ENCODE data around the gene UGT2B17. TPM values are rescaled to one million over a fixed set of nuclear protein-coding genes. Genes with fewer than 3 reads are reported as not detected.
A peak's percentile ranks its signal among the peaks of the same experiment; 100 is the strongest.
"Not testable (repeated sequence)": the region's sequence is repeated elsewhere in the genome, so short reads cannot be mapped to it uniquely, and the experiment has no call there.

UGT2B17 gene
- total RNA-seq, 1 donor from 2014 or later: not detected

DNA sequence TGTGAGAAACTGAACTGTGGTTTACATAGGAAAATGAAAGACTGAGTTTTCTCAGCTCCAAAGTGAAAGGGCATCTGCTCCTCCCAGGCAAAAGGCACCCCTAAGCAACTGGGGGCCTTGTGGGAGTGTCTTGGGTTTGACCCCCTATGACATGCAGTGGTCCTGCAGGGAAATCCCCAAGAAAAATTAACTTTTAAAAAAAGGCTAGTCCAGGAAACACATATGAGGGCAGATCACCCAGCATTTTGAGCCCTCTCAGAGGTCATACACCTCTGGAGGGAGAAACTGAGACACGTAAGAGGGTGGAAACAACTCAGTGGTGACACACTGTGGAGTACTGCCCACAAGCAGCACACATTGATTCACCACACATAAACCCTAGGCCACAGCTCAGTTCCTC is 22.3 kb downstream of the UGT2B17 start:
- H3K27me3 Mint-ChIP-seq (ENCODE audit: low read depth); H3K36me3 Mint-ChIP-seq (ENCODE audit: low read depth); H3K27ac Mint-ChIP-seq; H3K4me3 Mint-ChIP-seq (ENCODE audit: low read depth); H3K9me3 Mint-ChIP-seq; intact Hi-C loops (cut with micrococcal nuclease); H3K4me1 Mint-ChIP-seq (ENCODE audit: low read depth); DNase-seq (ENCODE audit: low spot score): not testable (repeated sequence)

DNA sequence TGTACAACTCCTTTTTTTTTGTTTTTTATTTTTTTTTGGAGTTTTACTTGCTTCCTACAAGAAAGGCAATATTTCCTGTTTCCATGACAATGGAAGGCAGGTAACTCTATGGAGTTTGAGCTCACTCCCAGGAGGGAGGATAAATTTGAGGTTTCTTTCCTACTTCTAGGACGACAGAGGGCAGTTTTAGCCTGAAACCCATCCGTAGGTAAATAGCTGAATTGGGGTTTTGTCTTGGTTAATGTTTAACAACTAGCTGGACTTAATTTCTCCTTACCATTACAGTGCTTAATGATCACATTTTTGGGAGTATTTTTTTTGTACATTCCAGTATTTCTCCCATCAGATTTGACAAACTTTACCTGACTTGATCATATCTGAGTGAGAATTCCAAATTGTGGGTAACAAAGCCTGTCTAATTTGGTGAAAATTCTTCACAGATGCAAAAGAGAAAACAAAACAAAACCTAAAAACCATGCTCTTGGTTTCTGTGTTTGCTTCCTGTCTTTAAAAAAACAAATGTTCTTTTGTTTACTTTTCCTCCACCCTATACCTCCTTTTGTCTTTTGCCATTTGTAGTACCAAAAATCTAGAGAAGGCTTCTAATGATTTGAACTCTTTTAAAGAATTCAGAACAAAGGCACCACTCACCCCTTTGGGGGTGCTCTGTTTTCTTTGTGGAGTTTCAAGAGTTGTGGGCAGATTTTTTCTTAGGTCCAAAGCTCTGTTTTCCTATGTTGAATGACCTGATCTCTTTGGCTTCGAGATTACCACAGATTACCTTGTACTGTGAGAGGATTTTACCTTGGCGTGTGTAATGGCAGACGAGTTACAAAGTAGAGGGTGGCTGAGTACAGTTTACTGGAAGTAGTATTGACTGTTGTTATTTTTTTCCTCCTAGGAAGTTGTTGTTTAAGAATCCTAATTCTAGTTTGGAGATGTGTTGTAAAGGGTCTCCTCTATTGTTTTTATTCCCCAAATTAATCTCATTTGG is 23.0 kb downstream of the UGT2B17 start:
- intact Hi-C loops (cut with micrococcal nuclease); H3K9me3 Mint-ChIP-seq; DNase-seq (ENCODE audit: low spot score); H3K36me3 Mint-ChIP-seq (ENCODE audit: low read depth); H3K27me3 Mint-ChIP-seq (ENCODE audit: low read depth); H3K4me1 Mint-ChIP-seq (ENCODE audit: low read depth); H3K4me3 Mint-ChIP-seq (ENCODE audit: low read depth); H3K27ac Mint-ChIP-seq: not testable (repeated sequence)

DNA sequence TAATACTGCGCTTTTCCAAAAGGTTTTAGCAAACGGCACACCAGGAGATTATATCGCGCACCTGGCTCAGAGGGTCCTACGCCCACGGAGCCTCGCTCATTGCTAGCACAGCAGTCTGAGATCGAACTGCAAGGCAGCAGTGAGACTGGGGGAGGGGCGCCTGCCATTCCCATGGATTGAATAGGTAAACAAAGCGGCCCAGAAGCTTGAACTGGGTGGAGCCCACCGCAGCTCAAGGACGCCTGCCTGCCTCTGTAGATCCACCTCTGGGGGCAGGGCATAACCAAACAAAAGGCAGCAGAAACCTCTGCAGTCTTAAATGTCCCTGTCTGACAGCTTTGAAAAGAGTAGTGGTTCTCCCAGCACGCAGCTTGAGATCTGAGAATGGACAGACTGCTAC is 33.4 kb downstream of the UGT2B17 start:
- H3K9me3 Mint-ChIP-seq; H3K4me1 Mint-ChIP-seq (ENCODE audit: low read depth); H3K27me3 Mint-ChIP-seq (ENCODE audit: low read depth); H3K4me3 Mint-ChIP-seq (ENCODE audit: low read depth); intact Hi-C loops (cut with micrococcal nuclease); DNase-seq (ENCODE audit: low spot score); H3K36me3 Mint-ChIP-seq (ENCODE audit: low read depth); H3K27ac Mint-ChIP-seq: not testable (repeated sequence)

DNA sequence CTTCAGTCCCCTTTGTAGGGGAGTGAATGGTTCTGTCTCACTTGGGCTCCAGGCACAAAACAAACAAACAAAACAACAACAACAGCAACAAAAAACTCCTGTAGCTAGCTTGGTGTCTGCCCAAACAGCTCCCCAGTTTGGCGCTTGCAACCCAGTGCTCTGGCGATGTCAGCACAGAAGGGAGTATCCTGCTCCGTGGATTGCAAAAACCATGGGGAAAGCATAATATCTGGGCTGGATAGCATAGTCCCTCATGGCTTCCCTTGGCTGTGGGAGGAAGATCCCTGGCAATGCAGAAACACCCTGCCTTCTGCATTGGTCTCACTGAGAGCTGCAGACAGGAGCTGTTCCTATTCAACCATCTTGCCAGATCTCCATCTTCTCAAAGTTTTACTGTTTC is 39.7 kb downstream of the UGT2B17 start:
- Mint-ChIP-seq H3K9me3 (peaks cover 6% of the 10 kb centered on the region), H3K36me3 (ENCODE audit: low read depth) (no peaks in the 10 kb centered on the region), H3K4me1 (ENCODE audit: low read depth) (no peaks in the 10 kb centered on the region), H3K27ac (no peak overlapping the region), H3K27me3 (ENCODE audit: low read depth) (no peaks in the 10 kb centered on the region), H3K4me3 (ENCODE audit: low read depth) (no peak overlapping the region)
- no peak for DNase-seq (ENCODE audit: low spot score)
- intact Hi-C loops (cut with micrococcal nuclease): no loop called here

DNA sequence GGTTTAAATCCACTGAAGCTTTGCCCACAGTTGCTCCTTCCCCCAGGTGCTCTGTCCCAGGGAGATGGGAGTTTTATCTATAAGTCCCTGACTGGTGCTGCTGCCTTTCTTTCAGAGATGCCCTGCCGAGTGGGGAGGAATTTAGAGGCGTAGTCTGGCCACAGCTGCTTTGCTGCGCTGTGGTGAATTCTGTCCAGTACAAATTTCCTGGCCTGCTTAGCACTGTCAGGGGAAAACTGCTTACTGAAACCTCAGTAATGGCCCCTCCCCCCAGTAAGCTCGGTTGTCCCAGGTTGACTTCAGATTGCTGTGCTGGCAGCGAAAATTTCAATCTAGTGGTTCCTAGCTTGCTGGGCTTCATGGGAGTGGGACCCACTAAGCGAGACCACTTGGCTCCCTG is 40.1 kb downstream of the UGT2B17 start:
- Mint-ChIP-seq H3K36me3 (ENCODE audit: low read depth) (no peaks in the 10 kb centered on the region), H3K27ac (no peak overlapping the region), H3K4me3 (ENCODE audit: low read depth) (no peak overlapping the region), H3K9me3 (peaks cover 10% of the 10 kb centered on the region), H3K4me1 (ENCODE audit: low read depth) (no peaks in the 10 kb centered on the region), H3K27me3 (ENCODE audit: low read depth) (no peaks in the 10 kb centered on the region)
- intact Hi-C loops (cut with micrococcal nuclease): no loop called here
- DNase-seq (ENCODE audit: low spot score): no peak

DNA sequence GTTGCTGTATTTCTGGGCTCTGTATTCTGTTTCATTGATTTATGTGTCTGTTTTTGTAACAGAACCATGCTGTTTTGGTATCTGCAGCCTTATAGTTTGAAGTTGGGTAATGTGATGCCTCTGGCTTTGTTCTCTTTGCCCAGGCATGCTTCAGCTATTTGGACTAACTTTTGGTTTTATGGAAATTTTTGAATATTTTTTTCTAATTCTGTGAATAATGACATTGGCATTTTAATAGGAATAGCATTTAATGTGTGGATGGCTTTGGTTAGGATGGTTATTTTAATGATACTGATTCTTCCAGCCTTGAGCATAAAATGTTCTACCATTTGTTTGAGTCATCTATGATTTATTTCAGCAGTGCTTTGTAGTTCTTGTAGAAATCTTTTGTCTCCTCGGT is 53.9 kb downstream of the UGT2B17 start:
- H3K36me3 Mint-ChIP-seq (ENCODE audit: low read depth); H3K4me1 Mint-ChIP-seq (ENCODE audit: low read depth); H3K9me3 Mint-ChIP-seq; DNase-seq (ENCODE audit: low spot score); H3K27ac Mint-ChIP-seq; intact Hi-C loops (cut with micrococcal nuclease); H3K4me3 Mint-ChIP-seq (ENCODE audit: low read depth); H3K27me3 Mint-ChIP-seq (ENCODE audit: low read depth): not testable (repeated sequence)

DNA sequence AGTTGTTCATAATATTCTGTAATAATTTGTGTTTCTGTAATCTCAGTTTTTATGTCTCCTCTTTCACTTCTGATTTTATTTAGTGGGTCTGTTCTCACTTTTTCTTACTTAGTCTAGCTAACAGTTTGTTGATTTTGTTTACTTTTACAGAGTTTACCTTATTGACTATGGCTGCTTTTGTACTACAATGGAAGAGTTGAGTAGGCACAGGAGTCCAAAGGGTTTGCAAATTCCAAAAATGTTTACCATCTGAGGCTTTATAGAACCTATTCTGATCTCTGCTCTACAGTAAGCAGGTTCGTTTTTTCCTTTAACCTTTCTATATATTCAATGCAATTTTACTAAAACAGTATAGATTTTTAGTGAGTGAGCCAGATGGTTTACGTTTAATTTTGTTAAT is 55.1 kb downstream of the UGT2B17 start:
- Mint-ChIP-seq H3K27ac (no peak overlapping the region), H3K9me3 (no peaks in the 10 kb centered on the region), H3K4me1 (ENCODE audit: low read depth) (no peaks in the 10 kb centered on the region), H3K27me3 (ENCODE audit: low read depth) (no peaks in the 10 kb centered on the region), H3K36me3 (ENCODE audit: low read depth) (no peaks in the 10 kb centered on the region), H3K4me3 (ENCODE audit: low read depth) (no peak overlapping the region)
- intact Hi-C loops (cut with micrococcal nuclease): no loop called here
- no peak for DNase-seq (ENCODE audit: low spot score)

DNA sequence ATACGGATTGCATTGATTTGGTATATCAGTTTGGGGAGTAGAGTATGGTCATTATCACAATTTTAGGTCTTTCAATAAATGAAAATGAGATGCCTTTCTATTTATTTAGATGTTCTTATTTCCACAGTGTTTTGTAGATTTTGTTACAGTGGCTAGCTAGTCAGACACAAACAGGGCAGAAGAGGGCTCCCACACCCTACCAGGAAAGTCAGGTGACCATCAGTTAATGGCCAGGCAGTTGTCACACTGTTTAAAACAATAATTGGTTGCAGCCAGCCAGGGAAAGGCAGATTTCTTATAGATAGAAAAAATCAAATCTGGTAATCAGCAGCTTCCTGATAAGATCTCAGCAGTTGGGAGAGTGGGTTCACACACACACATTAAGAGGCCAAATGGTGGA is 57.2 kb downstream of the UGT2B17 start:
- no peaks in the 10 kb centered on the region for H3K9me3 Mint-ChIP-seq
- no peaks in the 10 kb centered on the region for H3K4me1 Mint-ChIP-seq (ENCODE audit: low read depth)
- H3K4me3 Mint-ChIP-seq (ENCODE audit: low read depth): no peak overlapping the region
- H3K27me3 Mint-ChIP-seq (ENCODE audit: low read depth): no peaks in the 10 kb centered on the region
- intact Hi-C loops (cut with micrococcal nuclease): no loop called here
- DNase-seq (ENCODE audit: low spot score): no peak
- H3K36me3 Mint-ChIP-seq (ENCODE audit: low read depth): no peaks in the 10 kb centered on the region
- no peak overlapping the region for H3K27ac Mint-ChIP-seq

DNA sequence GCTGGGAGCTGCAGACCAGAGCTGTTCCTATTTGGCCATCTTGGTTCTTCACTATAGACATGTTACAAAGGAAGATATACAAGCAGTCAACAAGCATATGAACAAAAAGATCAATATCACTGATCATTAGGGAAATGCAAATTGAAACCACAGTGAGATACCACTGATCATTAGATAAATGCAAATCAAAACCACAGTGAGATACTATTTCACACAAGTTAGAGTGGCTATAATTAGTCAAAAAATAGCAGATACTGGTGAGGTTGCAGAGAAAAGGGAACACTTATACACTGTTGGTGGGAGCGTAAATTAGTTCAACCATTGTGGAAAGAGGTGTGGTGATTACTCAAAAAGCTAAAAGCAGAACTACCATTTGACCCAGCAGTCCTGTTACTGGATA is 70.7 kb downstream of the UGT2B17 start:
- DNase-seq (ENCODE audit: low spot score); H3K4me1 Mint-ChIP-seq (ENCODE audit: low read depth); H3K27ac Mint-ChIP-seq; intact Hi-C loops (cut with micrococcal nuclease); H3K27me3 Mint-ChIP-seq (ENCODE audit: low read depth); H3K36me3 Mint-ChIP-seq (ENCODE audit: low read depth); H3K4me3 Mint-ChIP-seq (ENCODE audit: low read depth); H3K9me3 Mint-ChIP-seq: not testable (repeated sequence)

DNA sequence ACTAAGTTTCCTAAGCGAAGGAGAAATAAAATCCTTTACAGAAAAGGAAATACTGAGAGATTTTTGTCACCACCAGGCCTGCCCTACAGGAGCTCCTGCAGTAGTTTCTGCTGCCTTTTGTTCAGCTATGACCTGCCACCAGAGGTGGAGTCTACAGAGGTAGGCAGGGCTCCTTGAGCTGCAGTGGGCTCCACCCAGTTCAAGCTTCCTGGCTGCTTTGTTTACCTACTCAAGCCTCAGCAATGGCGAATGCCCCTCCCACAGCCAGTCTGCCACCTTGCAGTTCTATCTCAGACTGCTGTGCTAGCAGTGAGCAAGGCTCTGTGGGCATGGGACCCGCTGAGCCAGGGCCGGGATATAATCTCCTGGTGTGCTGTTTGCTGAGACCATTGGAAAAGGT is 71.3 kb downstream of the UGT2B17 start:
- H3K9me3 Mint-ChIP-seq; H3K4me1 Mint-ChIP-seq (ENCODE audit: low read depth); H3K27me3 Mint-ChIP-seq (ENCODE audit: low read depth); H3K27ac Mint-ChIP-seq; intact Hi-C loops (cut with micrococcal nuclease); H3K36me3 Mint-ChIP-seq (ENCODE audit: low read depth); DNase-seq (ENCODE audit: low spot score); H3K4me3 Mint-ChIP-seq (ENCODE audit: low read depth): not testable (repeated sequence)

DNA sequence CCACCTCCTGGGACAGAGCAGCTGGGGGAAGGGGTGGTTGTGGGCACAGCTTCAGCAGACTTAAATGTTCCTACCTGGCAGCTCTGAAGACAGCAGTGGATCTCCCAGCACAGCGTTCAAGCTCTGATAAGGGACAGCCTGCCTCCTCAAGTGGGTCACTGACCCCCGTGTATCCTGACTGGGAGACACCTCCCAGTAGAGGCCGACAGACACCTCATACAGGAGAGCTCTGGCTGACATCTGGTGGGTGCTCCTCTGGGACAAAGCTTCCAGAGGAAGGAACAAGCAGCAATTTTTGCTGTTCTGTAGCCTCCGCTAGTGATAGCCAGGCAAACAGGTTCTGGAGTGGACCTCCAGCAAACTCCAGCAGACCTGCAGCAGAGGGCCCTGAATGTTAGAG is 72.7 kb downstream of the UGT2B17 start:
- H3K36me3 Mint-ChIP-seq (ENCODE audit: low read depth); DNase-seq (ENCODE audit: low spot score); H3K27me3 Mint-ChIP-seq (ENCODE audit: low read depth); H3K4me3 Mint-ChIP-seq (ENCODE audit: low read depth); H3K4me1 Mint-ChIP-seq (ENCODE audit: low read depth); H3K9me3 Mint-ChIP-seq; H3K27ac Mint-ChIP-seq; intact Hi-C loops (cut with micrococcal nuclease): not testable (repeated sequence)

DNA sequence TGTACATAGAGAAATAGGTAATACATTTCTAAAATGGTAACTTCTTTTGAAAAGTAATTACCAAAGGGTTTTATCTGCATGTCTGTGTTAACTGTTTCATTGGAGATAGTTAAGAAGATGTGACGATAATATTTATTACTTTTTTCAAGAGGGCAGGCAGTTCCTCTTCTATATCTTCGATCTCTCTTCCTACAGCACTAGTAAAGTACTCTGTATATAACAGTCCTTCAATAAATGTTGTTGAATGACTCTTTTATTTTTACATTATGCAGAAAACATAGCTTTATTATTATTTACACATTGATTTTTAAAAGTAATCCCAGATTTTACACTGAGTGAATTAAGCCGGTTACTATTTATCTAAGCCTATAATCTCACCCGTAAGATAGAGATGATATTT is 77.1 kb downstream of the UGT2B17 start:
- intact Hi-C loops (cut with micrococcal nuclease): no loop called here
- DNase-seq (ENCODE audit: low spot score): no peak
- no peaks in the 10 kb centered on the region for H3K9me3 Mint-ChIP-seq

DNA sequence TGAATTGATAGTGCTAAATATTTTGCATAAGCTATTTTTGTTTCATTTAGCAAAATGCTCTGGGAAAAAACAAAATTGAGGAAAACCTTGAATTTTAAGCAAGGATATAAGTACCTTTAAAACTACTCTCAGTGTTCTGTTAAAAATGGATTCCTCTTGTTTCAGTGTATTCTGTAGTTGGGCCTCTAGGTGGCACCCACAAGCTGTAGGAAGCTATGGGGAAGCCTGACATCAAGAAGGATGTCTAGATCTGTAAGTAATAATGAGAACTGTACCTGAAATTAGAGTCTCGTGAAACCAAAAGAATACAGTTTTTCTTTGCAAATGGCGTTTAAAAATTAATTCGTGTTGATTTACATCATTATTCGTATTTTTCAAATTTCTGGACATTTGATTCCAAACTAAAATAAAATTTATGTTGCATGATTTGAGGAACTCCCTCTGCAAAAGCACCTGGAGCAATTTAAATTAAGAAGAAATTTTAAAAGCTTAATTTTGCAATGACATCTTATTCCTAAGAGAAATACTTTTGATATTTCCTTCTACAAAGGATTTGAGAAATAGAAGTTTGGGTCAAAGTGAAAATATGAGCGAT is 77.6 kb downstream of the UGT2B17 start:
- intact Hi-C loops (cut with micrococcal nuclease): no loop called here
- Mint-ChIP-seq H3K27ac (no peak overlapping the region), H3K9me3 (no peaks in the 10 kb centered on the region), H3K4me1 (ENCODE audit: low read depth) (no peaks in the 10 kb centered on the region), H3K27me3 (ENCODE audit: low read depth) (no peaks in the 10 kb centered on the region), H3K36me3 (ENCODE audit: low read depth) (no peaks in the 10 kb centered on the region), H3K4me3 (ENCODE audit: low read depth) (no peak overlapping the region)
- peak; percentile 36 for DNase-seq (ENCODE audit: low spot score)

More for the DNA sequence above, 77.1 kb downstream of the UGT2B17 start:
- no peak overlapping the region for H3K4me3 Mint-ChIP-seq (ENCODE audit: low read depth)
- no peak overlapping the region for H3K27ac Mint-ChIP-seq
- H3K36me3 Mint-ChIP-seq (ENCODE audit: low read depth): no peaks in the 10 kb centered on the region
- no peaks in the 10 kb centered on the region for H3K27me3 Mint-ChIP-seq (ENCODE audit: low read depth)
- H3K4me1 Mint-ChIP-seq (ENCODE audit: low read depth): no peaks in the 10 kb centered on the region
